ENCODE data around the gene KIAA1586. TPM values are rescaled to one million over a fixed set of nuclear protein-coding genes. Genes with fewer than 3 reads are reported as not detected.
"Not testable (repeated sequence)": the region's sequence is repeated elsewhere in the genome, so short reads cannot be mapped to it uniquely, and the experiment has no call there.

Gene KIAA1586
- total and polyA plus RNA-seq, 9 of the 15 experiments (the other 6 are each of a cell fraction or from before 2014, with no cell fraction given), result 23.4 to 43.6 (median 29.5) TPM

GRCh38 chr6:57046332-57047256 lies at the start of gene KIAA1586 (continued):
- TF ChIP-seq, protein P1, sequence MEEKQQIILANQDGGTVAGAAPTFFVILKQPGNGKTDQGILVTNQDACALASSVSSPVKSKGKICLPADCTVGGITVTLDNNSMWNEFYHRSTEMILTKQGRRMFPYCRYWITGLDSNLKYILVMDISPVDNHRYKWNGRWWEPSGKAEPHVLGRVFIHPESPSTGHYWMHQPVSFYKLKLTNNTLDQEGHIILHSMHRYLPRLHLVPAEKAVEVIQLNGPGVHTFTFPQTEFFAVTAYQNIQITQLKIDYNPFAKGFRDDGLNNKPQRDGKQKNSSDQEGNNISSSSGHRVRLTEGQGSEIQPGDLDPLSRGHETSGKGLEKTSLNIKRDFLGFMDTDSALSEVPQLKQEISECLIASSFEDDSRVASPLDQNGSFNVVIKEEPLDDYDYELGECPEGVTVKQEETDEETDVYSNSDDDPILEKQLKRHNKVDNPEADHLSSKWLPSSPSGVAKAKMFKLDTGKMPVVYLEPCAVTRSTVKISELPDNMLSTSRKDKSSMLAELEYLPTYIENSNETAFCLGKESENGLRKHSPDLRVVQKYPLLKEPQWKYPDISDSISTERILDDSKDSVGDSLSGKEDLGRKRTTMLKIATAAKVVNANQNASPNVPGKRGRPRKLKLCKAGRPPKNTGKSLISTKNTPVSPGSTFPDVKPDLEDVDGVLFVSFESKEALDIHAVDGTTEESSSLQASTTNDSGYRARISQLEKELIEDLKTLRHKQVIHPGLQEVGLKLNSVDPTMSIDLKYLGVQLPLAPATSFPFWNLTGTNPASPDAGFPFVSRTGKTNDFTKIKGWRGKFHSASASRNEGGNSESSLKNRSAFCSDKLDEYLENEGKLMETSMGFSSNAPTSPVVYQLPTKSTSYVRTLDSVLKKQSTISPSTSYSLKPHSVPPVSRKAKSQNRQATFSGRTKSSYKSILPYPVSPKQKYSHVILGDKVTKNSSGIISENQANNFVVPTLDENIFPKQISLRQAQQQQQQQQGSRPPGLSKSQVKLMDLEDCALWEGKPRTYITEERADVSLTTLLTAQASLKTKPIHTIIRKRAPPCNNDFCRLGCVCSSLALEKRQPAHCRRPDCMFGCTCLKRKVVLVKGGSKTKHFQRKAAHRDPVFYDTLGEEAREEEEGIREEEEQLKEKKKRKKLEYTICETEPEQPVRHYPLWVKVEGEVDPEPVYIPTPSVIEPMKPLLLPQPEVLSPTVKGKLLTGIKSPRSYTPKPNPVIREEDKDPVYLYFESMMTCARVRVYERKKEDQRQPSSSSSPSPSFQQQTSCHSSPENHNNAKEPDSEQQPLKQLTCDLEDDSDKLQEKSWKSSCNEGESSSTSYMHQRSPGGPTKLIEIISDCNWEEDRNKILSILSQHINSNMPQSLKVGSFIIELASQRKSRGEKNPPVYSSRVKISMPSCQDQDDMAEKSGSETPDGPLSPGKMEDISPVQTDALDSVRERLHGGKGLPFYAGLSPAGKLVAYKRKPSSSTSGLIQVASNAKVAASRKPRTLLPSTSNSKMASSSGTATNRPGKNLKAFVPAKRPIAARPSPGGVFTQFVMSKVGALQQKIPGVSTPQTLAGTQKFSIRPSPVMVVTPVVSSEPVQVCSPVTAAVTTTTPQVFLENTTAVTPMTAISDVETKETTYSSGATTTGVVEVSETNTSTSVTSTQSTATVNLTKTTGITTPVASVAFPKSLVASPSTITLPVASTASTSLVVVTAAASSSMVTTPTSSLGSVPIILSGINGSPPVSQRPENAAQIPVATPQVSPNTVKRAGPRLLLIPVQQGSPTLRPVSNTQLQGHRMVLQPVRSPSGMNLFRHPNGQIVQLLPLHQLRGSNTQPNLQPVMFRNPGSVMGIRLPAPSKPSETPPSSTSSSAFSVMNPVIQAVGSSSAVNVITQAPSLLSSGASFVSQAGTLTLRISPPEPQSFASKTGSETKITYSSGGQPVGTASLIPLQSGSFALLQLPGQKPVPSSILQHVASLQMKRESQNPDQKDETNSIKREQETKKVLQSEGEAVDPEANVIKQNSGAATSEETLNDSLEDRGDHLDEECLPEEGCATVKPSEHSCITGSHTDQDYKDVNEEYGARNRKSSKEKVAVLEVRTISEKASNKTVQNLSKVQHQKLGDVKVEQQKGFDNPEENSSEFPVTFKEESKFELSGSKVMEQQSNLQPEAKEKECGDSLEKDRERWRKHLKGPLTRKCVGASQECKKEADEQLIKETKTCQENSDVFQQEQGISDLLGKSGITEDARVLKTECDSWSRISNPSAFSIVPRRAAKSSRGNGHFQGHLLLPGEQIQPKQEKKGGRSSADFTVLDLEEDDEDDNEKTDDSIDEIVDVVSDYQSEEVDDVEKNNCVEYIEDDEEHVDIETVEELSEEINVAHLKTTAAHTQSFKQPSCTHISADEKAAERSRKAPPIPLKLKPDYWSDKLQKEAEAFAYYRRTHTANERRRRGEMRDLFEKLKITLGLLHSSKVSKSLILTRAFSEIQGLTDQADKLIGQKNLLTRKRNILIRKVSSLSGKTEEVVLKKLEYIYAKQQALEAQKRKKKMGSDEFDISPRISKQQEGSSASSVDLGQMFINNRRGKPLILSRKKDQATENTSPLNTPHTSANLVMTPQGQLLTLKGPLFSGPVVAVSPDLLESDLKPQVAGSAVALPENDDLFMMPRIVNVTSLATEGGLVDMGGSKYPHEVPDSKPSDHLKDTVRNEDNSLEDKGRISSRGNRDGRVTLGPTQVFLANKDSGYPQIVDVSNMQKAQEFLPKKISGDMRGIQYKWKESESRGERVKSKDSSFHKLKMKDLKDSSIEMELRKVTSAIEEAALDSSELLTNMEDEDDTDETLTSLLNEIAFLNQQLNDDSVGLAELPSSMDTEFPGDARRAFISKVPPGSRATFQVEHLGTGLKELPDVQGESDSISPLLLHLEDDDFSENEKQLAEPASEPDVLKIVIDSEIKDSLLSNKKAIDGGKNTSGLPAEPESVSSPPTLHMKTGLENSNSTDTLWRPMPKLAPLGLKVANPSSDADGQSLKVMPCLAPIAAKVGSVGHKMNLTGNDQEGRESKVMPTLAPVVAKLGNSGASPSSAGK (IDR thresholded peaks at IDR 0.05), result peak; percentile 96
- TF ChIP-seq TFAP4 (CRISPR knock-in tag; IDR thresholded peaks at IDR 0.05; ENCODE audit: borderline replicate concordance) (peak; percentile 82), LEF1 (IDR thresholded peaks at IDR 0.05) (peak; percentile 71), ZFX (CRISPR knock-in tag; IDR thresholded peaks at IDR 0.05) (peak; percentile 88), MTA1 (IDR thresholded peaks at IDR 0.05; ENCODE audit: borderline replicate concordance) (peak; percentile 79), RBFOX2 (IDR thresholded peaks at IDR 0.05; ENCODE audit: low read depth, low read length) (peak; percentile 91), HDAC2 (IDR thresholded peaks at IDR 0.05) (peak; percentile 70)
- TF ChIP-seq, protein P2, sequence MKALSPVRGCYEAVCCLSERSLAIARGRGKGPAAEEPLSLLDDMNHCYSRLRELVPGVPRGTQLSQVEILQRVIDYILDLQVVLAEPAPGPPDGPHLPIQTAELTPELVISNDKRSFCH (CRISPR knock-in tag; IDR thresholded peaks at IDR 0.05), result not testable (repeated sequence)
- TF ChIP-seq, protein P2 (tag; IDR thresholded peaks at IDR 0.05), result peak; percentile 75; the same call in 1 of the 2 replicates
- TF ChIP-seq, protein P3, sequence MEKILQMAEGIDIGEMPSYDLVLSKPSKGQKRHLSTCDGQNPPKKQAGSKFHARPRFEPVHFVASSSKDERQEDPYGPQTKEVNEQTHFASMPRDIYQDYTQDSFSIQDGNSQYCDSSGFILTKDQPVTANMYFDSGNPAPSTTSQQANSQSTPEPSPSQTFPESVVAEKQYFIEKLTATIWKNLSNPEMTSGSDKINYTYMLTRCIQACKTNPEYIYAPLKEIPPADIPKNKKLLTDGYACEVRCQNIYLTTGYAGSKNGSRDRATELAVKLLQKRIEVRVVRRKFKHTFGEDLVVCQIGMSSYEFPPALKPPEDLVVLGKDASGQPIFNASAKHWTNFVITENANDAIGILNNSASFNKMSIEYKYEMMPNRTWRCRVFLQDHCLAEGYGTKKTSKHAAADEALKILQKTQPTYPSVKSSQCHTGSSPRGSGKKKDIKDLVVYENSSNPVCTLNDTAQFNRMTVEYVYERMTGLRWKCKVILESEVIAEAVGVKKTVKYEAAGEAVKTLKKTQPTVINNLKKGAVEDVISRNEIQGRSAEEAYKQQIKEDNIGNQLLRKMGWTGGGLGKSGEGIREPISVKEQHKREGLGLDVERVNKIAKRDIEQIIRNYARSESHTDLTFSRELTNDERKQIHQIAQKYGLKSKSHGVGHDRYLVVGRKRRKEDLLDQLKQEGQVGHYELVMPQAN (IDR thresholded peaks at IDR 0.05; ENCODE audit: borderline replicate concordance), result peak; percentile 27; the same call in 1 of the 2 replicates
